Measurements from ENCODE around the gene CAMTA1. TPM values are rescaled to one million over a fixed set of nuclear protein-coding genes. Genes with fewer than 3 reads are reported as not detected.

CAMTA1 gene
- total RNA-seq, 1 experiment from 2014 or later = 50.3 TPM

DNA sequence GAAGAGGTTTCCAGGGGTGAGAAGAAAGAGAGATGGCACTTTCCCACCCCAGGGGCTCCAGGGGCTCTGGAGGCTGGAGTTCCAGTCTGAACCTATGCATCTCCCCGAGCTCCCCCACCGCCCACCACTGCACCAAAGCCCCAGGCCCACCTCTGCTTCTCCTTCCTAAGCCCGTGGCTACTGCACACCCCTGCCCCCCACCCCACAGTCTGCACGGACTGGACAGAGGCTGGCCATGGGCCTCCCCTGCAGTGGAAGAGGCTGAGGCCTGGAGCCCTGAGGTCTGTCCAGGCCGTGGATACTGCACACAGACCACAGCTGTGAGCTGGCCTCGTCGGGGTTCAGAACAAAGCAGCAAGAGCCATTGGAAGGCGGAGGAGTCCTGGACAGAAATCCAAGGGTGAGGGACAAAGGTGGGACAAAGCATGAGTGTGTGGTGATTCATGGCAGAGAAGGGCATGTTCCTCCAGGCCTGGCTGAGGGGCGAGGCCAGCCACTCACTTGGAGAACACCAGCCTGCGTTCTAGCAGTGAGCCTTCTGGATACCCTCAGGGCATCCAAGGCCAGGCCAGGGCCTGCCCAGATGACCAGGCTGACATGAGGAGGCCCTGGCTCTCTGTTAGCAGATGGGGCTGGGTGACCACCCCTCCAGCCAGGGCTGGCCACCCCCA lies 741.1 kb downstream of the CAMTA1 start:
- H3K9me3 Mint-ChIP-seq (ENCODE audit: low read depth, unreplicated experiment) = no peaks in the 10 kb centered on the region
- intact Hi-C loops (cut with micrococcal nuclease; ENCODE audit: unreplicated experiment) = no loop called here
- no peaks in the 10 kb centered on the region for H3K4me1 Mint-ChIP-seq (ENCODE audit: low read depth, unreplicated experiment)
- no peak overlapping the region for H3K4me3 Mint-ChIP-seq (ENCODE audit: low read depth, unreplicated experiment)
- BruUV-seq (replicated peaks) = no TSS peak
- no peaks in the 10 kb centered on the region for H3K36me3 Mint-ChIP-seq (ENCODE audit: insufficient read depth, unreplicated experiment)
- no peak for DNase-seq
- CTCF ChIA-PET = no interaction called here
- peaks cover 48% of the 10 kb centered on the region for H3K27me3 Mint-ChIP-seq (ENCODE audit: unreplicated experiment)
- TF ChIP-seq, protein P1, sequence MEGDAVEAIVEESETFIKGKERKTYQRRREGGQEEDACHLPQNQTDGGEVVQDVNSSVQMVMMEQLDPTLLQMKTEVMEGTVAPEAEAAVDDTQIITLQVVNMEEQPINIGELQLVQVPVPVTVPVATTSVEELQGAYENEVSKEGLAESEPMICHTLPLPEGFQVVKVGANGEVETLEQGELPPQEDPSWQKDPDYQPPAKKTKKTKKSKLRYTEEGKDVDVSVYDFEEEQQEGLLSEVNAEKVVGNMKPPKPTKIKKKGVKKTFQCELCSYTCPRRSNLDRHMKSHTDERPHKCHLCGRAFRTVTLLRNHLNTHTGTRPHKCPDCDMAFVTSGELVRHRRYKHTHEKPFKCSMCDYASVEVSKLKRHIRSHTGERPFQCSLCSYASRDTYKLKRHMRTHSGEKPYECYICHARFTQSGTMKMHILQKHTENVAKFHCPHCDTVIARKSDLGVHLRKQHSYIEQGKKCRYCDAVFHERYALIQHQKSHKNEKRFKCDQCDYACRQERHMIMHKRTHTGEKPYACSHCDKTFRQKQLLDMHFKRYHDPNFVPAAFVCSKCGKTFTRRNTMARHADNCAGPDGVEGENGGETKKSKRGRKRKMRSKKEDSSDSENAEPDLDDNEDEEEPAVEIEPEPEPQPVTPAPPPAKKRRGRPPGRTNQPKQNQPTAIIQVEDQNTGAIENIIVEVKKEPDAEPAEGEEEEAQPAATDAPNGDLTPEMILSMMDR (IDR thresholded peaks at IDR 0.05; ENCODE audit: unreplicated experiment) = no peak
- H3K27ac Mint-ChIP-seq (ENCODE audit: unreplicated experiment) = no peak overlapping the region

DNA sequence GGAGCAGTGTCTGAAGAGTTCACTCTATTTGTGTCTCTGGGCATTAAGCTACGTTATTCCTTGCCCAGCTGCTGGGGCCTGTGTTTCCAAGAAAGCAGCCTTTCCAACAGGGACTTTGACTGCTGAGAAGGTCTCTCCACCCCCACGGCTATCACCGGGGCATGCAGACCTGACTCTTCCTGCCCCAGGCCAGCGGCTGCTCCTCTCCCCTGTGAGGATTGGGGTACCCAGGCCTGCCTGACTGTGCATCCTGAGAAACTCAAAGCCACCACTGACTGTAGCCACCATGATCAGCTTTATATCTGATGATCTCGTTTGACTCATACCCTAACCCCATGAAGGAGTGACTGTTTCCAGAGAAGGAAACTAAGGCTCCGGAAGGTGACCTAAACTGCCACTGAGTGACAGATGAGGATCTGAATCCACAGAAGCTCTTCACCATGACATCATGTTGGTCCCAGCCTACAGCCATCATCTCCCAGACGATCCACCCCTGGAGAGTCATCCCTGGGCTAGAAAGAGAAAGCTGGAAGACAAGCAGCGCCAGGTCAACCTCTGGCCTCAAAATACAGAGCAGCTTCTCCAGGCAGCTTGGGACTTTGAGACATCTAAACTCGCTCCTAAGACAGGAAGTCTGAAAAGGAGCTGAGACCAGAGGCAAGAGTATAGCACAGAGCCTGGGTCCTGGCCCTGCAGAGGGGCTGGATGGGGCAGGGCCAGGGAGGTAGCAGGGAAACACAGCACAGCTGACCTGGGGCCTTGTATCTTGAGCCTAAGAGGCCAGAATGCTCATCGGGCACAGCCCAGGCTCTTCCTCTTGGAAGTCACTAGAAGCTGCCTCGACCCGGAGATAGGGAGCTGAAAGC lies 741.8 kb downstream of the CAMTA1 start:
- no TSS peak for BruUV-seq (replicated peaks)
- Mint-ChIP-seq H3K4me1 (ENCODE audit: low read depth, unreplicated experiment) (no peaks in the 10 kb centered on the region), H3K36me3 (ENCODE audit: insufficient read depth, unreplicated experiment) (no peaks in the 10 kb centered on the region), H3K9me3 (ENCODE audit: low read depth, unreplicated experiment) (no peaks in the 10 kb centered on the region), H3K27ac (ENCODE audit: unreplicated experiment) (no peak overlapping the region), H3K27me3 (ENCODE audit: unreplicated experiment) (peaks cover 44% of the 10 kb centered on the region), H3K4me3 (ENCODE audit: low read depth, unreplicated experiment) (no peak overlapping the region)
- CTCF ChIA-PET = no interaction called here
- DNase-seq = no peak
- intact Hi-C loops (cut with micrococcal nuclease; ENCODE audit: unreplicated experiment) = no loop called here
- TF ChIP-seq, protein P1 (IDR thresholded peaks at IDR 0.05; ENCODE audit: unreplicated experiment) = no peak

DNA sequence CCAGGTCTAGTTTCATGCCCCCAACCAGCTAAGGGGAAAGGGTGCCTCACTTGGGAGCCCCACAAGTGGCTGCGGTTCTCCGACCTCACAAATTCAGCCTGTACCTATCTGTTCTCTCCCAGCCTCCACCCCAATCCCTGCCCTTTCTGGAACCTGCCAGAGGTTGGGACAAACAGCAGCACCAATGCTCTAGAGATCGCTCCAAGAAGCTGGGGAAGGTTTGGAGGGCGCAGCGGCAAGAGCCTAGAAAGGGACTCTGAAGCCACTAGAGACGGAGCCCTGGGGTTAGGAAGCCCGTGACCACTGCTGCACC lies 742.4 kb downstream of the CAMTA1 start:
- BruUV-seq (replicated peaks) = no TSS peak
- DNase-seq = no peak
- Mint-ChIP-seq H3K36me3 (ENCODE audit: insufficient read depth, unreplicated experiment) (no peaks in the 10 kb centered on the region), H3K4me3 (ENCODE audit: low read depth, unreplicated experiment) (no peak overlapping the region), H3K27ac (ENCODE audit: unreplicated experiment) (no peak overlapping the region), H3K9me3 (ENCODE audit: low read depth, unreplicated experiment) (no peaks in the 10 kb centered on the region), H3K27me3 (ENCODE audit: unreplicated experiment) (peaks cover 44% of the 10 kb centered on the region), H3K4me1 (ENCODE audit: low read depth, unreplicated experiment) (no peaks in the 10 kb centered on the region)
- TF ChIP-seq, protein P1 (IDR thresholded peaks at IDR 0.05; ENCODE audit: unreplicated experiment) = no peak
- intact Hi-C loops (cut with micrococcal nuclease; ENCODE audit: unreplicated experiment) = no loop called here
- CTCF ChIA-PET = no interaction called here

DNA sequence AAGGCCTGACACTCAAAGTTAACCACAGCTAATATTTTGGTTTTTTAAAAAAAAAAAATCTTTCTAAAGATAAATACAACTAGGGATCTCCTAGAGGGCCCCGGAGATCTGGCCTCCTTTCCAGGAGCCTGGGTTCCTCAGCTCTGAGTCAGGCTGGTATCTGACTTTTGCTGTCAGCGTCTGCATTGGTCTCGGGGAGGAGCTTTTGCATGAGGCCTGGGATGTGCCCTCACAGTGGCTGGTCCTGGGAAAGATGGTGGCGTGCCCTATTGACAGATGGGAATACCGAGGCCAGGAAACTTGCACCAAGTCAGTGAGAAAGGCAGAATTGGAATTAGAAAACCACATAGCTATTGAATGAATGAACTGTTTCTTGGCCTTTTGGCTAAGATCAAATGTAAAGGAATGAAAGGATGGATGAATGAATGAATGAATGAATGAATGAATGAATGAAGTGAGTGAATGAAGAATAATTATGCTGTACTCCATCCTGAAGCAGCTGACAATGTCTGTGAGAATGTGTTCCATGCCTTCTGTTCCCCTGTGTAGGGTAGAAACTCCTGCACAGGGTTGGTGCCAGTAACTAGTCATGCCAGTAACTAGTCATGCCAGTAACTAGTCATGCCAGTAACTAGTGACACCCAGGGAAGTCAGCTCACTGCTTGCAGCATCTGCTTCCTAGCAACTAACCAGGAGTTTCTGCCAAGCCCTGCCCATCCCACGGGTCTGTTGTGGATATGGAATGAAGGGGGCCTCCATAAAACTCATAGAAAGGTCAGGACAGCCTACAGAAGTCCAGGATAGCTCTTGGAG lies 743.3 kb downstream of the CAMTA1 start:
- Mint-ChIP-seq H3K4me1 (ENCODE audit: low read depth, unreplicated experiment) (no peaks in the 10 kb centered on the region), H3K4me3 (ENCODE audit: low read depth, unreplicated experiment) (no peak overlapping the region), H3K27me3 (ENCODE audit: unreplicated experiment) (peaks cover 44% of the 10 kb centered on the region), H3K9me3 (ENCODE audit: low read depth, unreplicated experiment) (no peaks in the 10 kb centered on the region), H3K27ac (ENCODE audit: unreplicated experiment) (no peak overlapping the region), H3K36me3 (ENCODE audit: insufficient read depth, unreplicated experiment) (no peaks in the 10 kb centered on the region)
- no TSS peak for BruUV-seq (replicated peaks)
- TF ChIP-seq, protein P1 (IDR thresholded peaks at IDR 0.05; ENCODE audit: unreplicated experiment) = no peak
- no peak for DNase-seq
- intact Hi-C loops (cut with micrococcal nuclease; ENCODE audit: unreplicated experiment) = no loop called here
- CTCF ChIA-PET = no interaction called here
